HFF-Myc (cell line): ENCODE data around the gene ESYT1.

Experiments used
- DNase-seq: peaks from one replicate; pipeline ENCODE4 v3.0.0-alpha.2; 2011; ENCODE audit warnings: low read depth; ENCODE audit errors: extremely low read depth
- H3K4me3 ChIP-seq: replicated peaks from 2 replicates; pipeline ENCODE4 v1.5.1; 2011; ENCODE audit warnings: low read depth, mild to moderate bottlenecking, control low read depth, low read length
- TF ChIP-seq, protein P1 (sequence below): IDR thresholded peaks from 2 replicates; pipeline ENCODE4 v1.5.1; 2012; ENCODE audit warnings: mild to moderate bottlenecking, low read depth, low read length, control low read depth; ENCODE audit errors: missing control alignments

Gene ESYT1

DNA sequence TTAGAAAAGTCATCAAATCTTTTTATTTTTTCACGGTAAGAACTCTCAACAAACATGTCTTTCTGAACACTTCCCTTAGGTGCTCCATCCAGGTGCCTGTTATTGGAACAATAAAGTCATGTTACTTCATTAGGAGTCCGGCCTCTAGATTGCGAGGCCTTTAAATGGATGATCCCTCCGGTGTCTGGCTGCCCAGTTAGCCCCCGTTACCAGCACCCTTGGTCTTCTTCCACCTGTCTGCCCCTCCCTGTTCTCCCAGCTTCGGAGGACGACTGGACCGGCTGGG lies 24.3 kb upstream of the ESYT1 start:
- TF ChIP-seq, protein P1, sequence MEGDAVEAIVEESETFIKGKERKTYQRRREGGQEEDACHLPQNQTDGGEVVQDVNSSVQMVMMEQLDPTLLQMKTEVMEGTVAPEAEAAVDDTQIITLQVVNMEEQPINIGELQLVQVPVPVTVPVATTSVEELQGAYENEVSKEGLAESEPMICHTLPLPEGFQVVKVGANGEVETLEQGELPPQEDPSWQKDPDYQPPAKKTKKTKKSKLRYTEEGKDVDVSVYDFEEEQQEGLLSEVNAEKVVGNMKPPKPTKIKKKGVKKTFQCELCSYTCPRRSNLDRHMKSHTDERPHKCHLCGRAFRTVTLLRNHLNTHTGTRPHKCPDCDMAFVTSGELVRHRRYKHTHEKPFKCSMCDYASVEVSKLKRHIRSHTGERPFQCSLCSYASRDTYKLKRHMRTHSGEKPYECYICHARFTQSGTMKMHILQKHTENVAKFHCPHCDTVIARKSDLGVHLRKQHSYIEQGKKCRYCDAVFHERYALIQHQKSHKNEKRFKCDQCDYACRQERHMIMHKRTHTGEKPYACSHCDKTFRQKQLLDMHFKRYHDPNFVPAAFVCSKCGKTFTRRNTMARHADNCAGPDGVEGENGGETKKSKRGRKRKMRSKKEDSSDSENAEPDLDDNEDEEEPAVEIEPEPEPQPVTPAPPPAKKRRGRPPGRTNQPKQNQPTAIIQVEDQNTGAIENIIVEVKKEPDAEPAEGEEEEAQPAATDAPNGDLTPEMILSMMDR = no peak
- peak overlapping the region; percentile 91 for H3K4me3 ChIP-seq
- no peak for DNase-seq

DNA sequence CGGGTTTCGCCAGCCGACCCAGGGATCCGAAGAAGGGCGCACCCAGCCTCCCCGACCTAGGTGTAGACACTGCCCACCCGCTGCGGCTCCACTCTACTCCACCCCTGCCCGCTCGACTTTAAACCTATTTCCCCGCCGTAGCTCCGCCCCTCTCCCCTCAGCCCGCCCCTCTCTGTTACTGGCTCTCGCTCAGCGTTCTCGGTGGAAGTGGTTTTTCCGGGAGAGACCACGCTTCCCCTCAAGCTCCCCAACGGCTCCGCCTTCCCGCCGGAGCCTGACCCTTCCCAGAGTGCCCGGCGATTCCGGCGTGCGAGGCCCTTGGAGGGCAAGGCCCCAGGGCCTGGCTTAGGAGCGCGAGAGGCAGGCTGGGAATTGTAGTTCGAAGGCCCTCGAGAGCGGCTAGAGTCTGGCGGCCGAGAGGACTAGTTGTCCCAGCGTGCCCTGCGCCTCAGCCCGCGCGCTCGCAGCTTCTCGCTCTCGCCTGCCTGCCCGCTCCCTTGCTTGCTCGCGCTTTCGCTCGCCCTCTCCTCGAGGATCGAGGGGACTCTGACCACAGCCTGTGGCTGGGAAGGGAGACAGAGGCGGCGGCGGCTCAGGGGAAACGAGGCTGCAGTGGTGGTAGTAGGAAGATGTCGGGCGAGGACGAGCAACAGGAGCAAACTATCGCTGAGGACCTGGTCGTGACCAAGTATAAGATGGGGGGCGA lies 23.8 kb upstream of the ESYT1 start, which contains the start of gene PA2G4:
Gene PA2G4 (plus strand): TSS at position 451 of the 706 bp plus-strand sequence. CDS start 179 bp downstream, at position 630.
- peak within 1 kb of the TSS; percentile 91 for H3K4me3 ChIP-seq
- TF ChIP-seq, protein P1 = no peak
- peak; percentile 96 for DNase-seq

DNA sequence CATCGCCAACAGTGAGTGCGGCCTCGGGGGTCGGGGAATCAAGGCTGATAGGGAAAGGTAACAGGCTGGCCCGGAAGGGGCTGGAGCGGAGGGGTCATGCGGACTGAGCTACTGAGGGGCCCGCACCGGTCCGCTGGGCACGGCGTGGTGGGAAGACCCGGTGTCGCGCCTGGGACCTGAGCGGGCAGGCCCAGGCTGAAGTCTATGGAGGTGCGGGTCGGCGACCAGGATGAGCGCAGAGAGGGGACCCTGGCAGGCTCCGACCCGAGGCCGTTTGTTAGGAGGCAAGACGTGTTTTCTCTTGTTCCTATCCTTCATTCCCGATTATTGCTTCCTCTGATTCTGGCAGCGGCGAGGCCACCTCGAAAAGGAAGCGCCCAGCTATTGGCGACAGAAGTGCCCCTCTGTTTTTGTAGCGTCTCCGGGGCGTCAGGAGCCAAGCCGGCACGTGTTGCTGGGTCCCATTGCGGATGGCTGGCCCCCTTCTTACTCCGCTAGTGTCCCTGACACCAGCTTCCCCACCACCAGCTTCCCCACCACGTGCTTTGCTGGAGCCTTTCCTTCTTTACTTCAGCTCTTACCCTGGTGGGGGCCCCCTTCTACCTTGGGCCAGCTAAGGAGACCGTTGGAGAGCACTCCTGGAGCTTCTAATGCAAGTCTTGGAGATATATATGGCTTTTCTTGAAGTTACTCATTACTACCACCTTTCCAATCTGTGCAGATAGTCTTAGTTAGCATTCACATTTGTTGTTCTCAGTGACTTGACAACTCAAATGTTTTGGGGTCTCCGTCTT lies 23.1 kb upstream of the ESYT1 start:
- DNase-seq = no peak
- peak overlapping the region; percentile 91 for H3K4me3 ChIP-seq
- TF ChIP-seq, protein P1 = no peak

DNA sequence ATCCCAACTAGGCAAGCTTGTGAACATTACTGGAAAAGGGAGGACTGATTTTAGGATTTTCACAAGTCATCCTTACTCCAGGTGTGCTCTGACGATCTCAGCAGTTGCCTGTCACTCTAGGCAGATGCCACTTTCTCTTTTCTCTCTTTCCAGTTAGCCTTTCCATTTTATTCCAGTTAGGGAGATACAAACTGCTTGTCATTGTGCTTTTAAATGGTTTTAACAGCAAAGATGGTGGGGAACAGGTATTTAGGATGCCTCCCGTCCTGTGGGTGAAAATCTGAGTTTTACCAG lies 22.5 kb upstream of the ESYT1 start:
- H3K4me3 ChIP-seq = peak overlapping the region; percentile 91
- DNase-seq = no peak
- TF ChIP-seq, protein P1 = no peak

DNA sequence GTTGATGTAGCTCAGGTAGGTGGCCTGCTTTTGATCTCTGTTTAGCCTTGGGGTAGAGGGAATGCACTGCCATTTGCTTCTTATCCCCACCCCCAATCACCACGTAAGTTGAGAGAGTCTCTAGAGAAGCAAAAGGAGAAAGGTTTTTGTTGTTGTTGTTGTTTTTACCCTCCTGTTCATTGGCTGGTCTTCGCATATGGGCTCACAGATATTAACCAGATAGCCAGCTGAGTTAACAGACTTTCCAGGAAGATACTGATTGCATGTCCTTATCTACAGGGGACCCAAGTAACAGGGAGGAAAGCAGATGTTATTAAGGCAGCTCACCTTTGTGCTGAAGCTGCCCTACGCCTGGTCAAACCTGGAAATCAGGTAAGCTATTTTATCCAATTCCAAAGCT lies 20.8 kb upstream of the ESYT1 start:
- TF ChIP-seq, protein P1 = no peak
- DNase-seq = no peak
- H3K4me3 ChIP-seq = peak overlapping the region; percentile 91; the same call in 1 of the 2 replicates

DNA sequence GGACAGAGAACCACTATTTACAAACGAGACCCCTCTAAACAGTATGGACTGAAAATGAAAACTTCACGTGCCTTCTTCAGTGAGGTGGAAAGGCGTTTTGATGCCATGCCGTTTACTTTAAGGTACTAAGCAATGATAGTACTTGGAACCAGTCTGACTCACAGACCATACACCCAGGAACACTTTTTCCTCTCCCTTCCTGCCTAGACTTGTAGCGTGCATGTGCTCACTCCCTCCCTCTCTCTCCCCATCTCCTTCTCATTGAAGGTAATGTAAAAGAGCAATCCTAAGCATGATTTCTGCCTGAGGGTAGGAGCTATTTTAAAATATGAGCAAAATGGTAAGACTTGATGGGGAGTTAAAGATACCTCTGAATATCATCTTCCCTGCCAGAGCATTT lies 17.5 kb upstream of the ESYT1 start:
- no peak overlapping the region for H3K4me3 ChIP-seq
- TF ChIP-seq, protein P1 = no peak
- DNase-seq = no peak

DNA sequence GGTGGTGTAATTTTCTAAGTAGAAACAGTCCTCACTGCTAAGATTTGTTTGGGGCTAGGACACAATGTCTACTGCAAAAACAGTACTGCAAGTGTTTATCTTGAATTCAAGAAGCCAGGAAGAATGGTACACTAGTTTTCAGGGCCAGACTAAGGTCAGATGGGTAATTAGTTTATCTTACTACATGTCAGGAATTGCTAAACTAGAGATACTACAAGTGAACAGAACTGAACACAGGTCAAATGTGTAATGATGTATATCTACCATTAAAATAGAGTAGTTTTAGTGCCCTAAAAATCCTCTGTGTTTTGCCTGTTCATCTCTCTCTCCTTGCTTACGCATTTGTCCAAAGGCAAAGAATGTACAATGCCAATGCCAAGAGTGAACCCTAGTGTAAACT lies 14.0 kb upstream of the ESYT1 start:
- no peak for DNase-seq
- TF ChIP-seq, protein P1 = no peak

More for the DNA sequence above, 14.0 kb upstream of the ESYT1 start:
- no peak overlapping the region for H3K4me3 ChIP-seq
